AG09309 (cell line): ENCODE data around the gene ITGBL1.

Experiments used
- DNase-seq: peaks from one replicate; pipeline ENCODE4 v3.0.0-alpha.2; 2010; ENCODE audit warnings: low read depth
- H3K4me3 ChIP-seq: 2 replicates; pipeline ENCODE4 v1.5.1; 2011; ENCODE audit warnings: mild to moderate bottlenecking, low read depth, low read length, moderate library complexity; ENCODE audit not compliant: control insufficient read depth
- TF ChIP-seq, protein P1 (sequence below): IDR thresholded peaks from 2 replicates; pipeline ENCODE4 v1.5.1; 2011; ENCODE audit warnings: mild to moderate bottlenecking, low read depth, low read length, inconsistent platforms; ENCODE audit not compliant: insufficient read depth, control insufficient read depth; ENCODE audit errors: missing control alignments

Gene ITGBL1

DNA sequence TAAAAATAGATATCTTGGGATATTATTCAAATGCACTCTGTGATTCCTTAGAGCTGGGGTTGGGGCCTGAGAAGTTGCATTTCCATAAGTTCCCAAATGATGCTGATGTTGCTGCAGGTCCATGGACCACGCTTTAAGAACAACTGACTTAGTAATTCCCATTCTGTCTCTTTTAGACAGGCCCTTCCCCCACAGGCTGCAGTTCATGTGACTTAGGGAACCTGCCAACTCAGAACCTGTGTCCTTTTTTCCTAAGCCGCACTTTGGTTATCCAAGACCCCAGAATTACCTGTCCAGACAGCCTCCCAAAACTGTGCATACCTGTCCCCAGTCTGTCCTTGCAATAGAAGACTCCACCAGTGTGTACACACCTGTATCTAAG is 1.7 kb upstream of the ITGBL1 start:
- TF ChIP-seq, protein P1, sequence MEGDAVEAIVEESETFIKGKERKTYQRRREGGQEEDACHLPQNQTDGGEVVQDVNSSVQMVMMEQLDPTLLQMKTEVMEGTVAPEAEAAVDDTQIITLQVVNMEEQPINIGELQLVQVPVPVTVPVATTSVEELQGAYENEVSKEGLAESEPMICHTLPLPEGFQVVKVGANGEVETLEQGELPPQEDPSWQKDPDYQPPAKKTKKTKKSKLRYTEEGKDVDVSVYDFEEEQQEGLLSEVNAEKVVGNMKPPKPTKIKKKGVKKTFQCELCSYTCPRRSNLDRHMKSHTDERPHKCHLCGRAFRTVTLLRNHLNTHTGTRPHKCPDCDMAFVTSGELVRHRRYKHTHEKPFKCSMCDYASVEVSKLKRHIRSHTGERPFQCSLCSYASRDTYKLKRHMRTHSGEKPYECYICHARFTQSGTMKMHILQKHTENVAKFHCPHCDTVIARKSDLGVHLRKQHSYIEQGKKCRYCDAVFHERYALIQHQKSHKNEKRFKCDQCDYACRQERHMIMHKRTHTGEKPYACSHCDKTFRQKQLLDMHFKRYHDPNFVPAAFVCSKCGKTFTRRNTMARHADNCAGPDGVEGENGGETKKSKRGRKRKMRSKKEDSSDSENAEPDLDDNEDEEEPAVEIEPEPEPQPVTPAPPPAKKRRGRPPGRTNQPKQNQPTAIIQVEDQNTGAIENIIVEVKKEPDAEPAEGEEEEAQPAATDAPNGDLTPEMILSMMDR = no peak
- H3K4me3 ChIP-seq = no peak overlapping the region
- no peak for DNase-seq

DNA sequence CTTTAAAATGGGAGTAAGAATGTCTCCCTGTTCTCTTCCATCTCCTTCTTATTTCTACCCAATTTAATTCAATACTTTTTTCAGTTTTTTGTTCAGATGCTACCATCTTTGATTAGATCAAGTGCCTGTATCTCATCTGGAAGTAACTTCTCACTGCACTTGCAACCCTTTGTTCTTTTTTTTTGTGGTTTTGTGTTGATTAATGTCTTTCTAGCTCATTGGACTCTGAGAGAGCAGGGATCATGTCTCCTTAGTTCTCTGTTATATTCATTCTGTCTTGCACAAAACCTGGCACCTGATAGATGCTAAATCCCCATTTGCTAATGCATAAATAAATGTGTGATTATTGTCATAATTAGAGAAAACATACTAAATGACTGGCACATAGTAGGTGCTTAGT is 834 bp upstream of the ITGBL1 start:
- no peak for DNase-seq
- no peak overlapping the region for H3K4me3 ChIP-seq
- TF ChIP-seq, protein P1 = no peak

DNA sequence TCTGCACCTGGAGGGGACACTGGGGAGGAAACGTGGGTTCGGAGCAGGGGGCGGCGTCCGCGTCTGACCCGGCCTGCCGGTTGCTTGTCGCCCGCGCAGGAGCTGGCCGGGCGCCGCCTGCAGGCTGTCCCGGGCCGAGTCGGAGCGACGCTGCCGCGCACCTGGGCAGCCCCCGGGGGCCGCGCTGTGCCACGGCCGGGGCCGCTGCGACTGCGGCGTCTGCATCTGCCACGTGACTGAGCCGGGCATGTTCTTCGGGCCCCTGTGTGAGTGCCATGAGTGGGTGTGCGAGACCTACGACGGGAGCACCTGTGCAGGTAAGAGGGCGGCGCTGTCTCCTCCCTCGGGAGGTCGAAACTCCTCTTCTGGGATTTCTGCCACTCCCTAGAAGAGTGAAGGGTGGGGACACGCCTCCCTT is 1.3 kb downstream of the ITGBL1 start:
- DNase-seq = no peak
- H3K4me3 ChIP-seq = peak overlapping the region; percentile 86
- TF ChIP-seq, protein P1 = peak; percentile 20

DNA sequence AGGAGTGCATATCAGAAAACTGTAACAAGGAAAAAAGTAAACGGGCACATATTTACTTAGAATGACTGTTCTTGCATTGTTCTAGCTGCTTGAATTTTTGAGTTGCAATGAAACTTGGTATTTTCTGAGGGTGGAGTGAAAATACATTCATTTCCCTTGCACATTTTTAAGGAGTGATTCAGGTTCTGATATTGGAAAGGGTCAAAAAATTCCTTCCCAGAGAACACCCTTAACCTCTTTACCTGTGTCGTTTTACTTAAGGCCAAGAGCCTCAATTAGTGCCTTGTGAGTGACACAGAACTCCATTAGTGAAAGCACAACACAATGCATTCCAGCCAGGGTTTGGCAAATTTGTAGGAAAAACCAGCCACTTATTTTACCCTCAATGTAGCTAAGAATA is 2.3 kb downstream of the ITGBL1 start:
- peak overlapping the region; percentile 86 for H3K4me3 ChIP-seq
- DNase-seq = no peak
- TF ChIP-seq, protein P1 = no peak

DNA sequence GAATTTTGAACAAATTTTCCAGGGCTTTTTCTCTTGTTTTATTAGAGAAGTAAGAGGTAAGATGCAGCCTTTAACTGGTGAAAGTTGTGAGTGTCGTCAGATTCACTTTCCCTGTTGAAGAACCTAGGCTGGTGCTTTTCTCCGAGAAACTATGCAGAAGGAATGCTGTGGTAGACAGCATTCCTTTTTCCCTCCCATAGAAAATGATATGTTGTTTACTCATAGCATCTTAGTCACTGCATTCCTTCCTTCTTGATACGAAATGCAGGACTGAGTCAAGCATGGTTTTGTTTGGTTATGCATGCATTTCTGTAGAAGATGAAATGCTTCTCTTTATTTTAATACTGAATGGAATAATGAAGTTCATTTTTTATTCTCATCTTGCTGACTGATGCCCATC is 3.4 kb downstream of the ITGBL1 start:
- TF ChIP-seq, protein P1 = no peak
- DNase-seq = peak; percentile 82
- no peak overlapping the region for H3K4me3 ChIP-seq

DNA sequence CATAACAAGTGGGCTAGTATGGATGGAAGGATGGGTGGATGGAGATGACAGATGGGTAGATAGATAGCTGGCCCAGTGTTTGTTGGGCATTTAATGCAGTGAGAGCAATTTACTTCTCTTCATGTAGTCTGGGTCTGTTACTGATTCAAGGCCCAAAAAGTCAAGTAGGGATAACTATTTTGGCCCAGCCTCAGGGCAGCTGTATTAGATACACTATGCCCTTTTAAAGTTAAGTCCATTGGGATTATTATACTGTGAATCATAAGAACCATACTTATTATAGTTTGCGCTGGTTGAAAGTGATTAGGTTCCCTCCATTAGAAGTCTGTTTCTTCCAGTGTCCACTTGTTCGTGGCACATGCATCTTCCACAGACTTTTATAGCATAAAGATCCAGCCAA is 4.7 kb downstream of the ITGBL1 start:
- DNase-seq = no peak

DNA sequence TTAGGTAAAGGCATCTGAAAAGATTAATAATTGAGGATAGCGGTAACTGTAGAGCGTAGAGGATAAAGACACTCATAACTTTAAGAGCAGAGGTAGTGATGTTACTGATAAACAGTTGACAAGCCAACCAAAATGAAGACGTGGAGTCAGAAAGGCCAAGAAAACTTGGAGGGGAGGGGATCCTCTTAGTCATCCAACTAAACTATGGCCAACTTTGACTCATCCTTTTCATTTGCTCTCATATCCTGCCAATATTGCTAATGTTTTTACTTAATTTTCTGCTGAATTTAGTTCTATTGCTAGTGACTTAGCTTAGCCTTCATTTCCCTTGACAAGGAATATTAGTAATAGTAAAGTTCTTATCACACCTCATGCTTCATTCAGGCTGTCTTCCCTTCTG is 13.4 kb downstream of the ITGBL1 start:
- no peak overlapping the region for H3K4me3 ChIP-seq
- no peak for DNase-seq
- TF ChIP-seq, protein P1 = no peak

More for the DNA sequence above, 4.7 kb downstream of the ITGBL1 start:
- TF ChIP-seq, protein P1 = no peak
- H3K4me3 ChIP-seq = no peak overlapping the region
